Ovary (tissue), 9 donors: Measurements from ENCODE around the gene RAB15. TPM values are rescaled to one million over a fixed set of nuclear protein-coding genes. Genes with fewer than 3 reads are reported as not detected.

Experiments
- DNase-seq, 5 donors: peaks; one replicate each; pipeline ENCODE4 v3.0.0-alpha.2; 2019 to 2020
- H3K27ac ChIP-seq, 2 donors: fragments of 200-600 bp; one replicate each; pipeline versions ENCODE4 v1.5.1 to v1.8.0; 2019 to 2022
- H3K27me3 ChIP-seq: fragments of 200-600 bp; one replicate; pipeline ENCODE4 v1.8.0; 2022
- H3K36me3 ChIP-seq: fragments of 200-600 bp; sonication (generic); one replicate; pipeline ENCODE4 v1.5.1; 2019
- H3K4me1 ChIP-seq: one replicate; pipeline ENCODE4 v1.8.1; 2013; ENCODE audit warnings: mild to moderate bottlenecking, moderate library complexity; ENCODE audit not compliant: insufficient read depth
- H3K4me3 ChIP-seq: fragments of 200-600 bp; sonication (generic); one replicate; pipeline ENCODE4 v1.5.1; 2017
- H3K9me3 ChIP-seq, 2 donors: fragments of 200-600 bp in 1 of 2; sonication (generic) in 1 of 2; one replicate each; pipeline versions ENCODE4 v1.5.1 to v1.8.1; 2013 to 2019; ENCODE audit warnings: mild to moderate bottlenecking in 1 of 2, moderate library complexity in 1 of 2
- EP300 ChIP-seq: sonication (generic); formaldehyde crosslinking; IDR thresholded peaks from one replicate; pipeline ENCODE4 v1.6.1; 2017; ENCODE audit warnings: antibody characterized with exemption
- POLR2A ChIP-seq: fragments of 450-650 bp; IDR thresholded peaks from one replicate; pipeline ENCODE4 v1.6.1; 2017; ENCODE audit warnings: antibody characterized with exemption, mild to moderate bottlenecking, moderate library complexity
- WGBS, 3 donors: extraction: QIAGEN DNeasy Blood & Tissue Kit in 1 of 3; methylation state at CpG; one replicate each; pipeline versions ENCODE4 v1.1.5 to v1.1.7; 2013 to 2017; 5-methylcytosine and 5-hydroxymethylcytosine counted together
- intact Hi-C, 4 donors: fragments of 100-400 bp; cut with DNase I; formaldehyde crosslinking; loops; one replicate each; pipeline versions ENCODE4 v1.11.0 to v1.15.1; 2022 to 2023
- polyA plus RNA-seq, 2 donors: library from polyadenylated mRNA; stranded (reverse); fragments of 200-250 nt in 1 of 2; fragments of 350-450 nt in 1 of 2; fragmentation: Illumina TruSeq in 1 of 2; extraction: RNeasy Lipid Tissue Mini Kit (QIAGEN cat#74804) in 1 of 2; gene quantifications; one replicate each; pipeline ENCODE4 v1.2.3, GENCODE V29; 2013 to 2014
- total RNA-seq, 7 donors: library from RNA; depleted of rRNA in 2 of 7; stranded (reverse); fragments of >200 nt in 2 of 7; fragmentation: NEBNext Ultra II Directional in 3 of 7; extraction: Animal tissue kit (Norgen Biotek cat#: 25700) in 3 of 7; gene quantifications; one replicate each; pipeline versions ENCODE4 v1.1.0 to v1.2.4, GENCODE V29; 2016 to 2023
- TF ChIP-seq, protein P1 (sequence below), 3 donors: fragments of 450-650 bp in 2 of 3; fragments of 200-600 bp in 1 of 3; IDR thresholded peaks; one replicate each; pipeline versions ENCODE4 v1.5.1 to v1.8.0; 2016 to 2022; ENCODE audit warnings: antibody characterized with exemption in 3 of 3, mild to moderate bottlenecking in 1 of 3
- donor health status: DM: no; HTN: no; CAD: no; lungs with moderate emphysema.
- donor health status: DM: no; HTN: no; CAD: no.
- donor health status: Bipolar disorder and iron deficiency.
- donor health status: DM: yes; HTN: yes; CAD: no.
- donor health status: DM: no; HTN: no; CAD: no.
- donor health status: DM: yes; HTN: yes; CAD: no.

Gene RAB15
- total and polyA plus RNA-seq, 9 donors, result 0.83 to 5.7 (median 2.5) TPM

DNA sequence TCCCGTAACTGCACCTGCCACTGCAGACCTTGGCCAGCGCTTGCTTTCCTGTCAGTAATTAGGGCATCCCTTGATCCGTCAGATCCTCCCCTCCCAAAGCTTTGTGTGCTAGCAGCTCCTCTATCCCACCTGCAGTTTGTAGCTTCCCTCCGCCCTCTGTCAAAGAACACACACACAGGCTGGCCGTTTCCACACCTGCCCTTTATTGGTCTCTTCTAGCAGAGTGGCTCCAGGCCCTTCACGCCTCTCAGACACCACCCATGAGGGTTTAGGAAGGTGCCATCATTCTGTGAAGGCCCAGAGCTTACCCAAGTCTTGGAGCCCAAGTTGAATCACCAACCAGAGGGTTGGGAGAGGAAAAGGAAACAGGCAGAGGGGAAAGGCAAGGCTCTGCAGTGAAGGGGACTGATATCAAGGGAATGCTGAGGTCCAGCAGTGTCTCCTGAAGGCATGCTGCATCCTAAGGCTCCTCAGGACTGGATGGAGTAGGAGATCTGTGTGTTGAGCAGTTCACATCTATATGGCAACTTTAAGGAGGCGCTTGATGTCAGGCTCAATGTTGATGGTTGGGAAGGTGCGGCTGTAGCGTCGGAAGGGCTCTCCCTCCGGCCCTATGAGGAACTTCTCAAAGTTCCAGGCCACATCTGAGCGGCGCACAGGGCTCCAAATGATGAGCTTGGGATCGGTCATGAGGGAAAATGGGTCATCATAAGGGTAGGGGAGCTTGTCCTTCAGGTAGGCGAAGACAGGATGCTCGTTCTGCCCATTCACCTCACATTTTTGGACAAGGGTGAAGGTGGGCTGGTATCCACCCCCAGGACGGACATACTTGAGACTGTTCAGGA, 32.9 kb downstream of the RAB15 start:
- intact Hi-C loops, result loop anchor here in 1 of 4 donors (10.0 kb wide), 1 partner anchor 264 kb away; no protein-coding TSS in a partner anchor
- H3K4me3 ChIP-seq, result no peak overlapping the region
- H3K27me3 ChIP-seq, result no peaks in the 10 kb centered on the region
- H3K36me3 ChIP-seq, result no peaks in the 10 kb centered on the region
- H3K9me3 ChIP-seq, result no peaks in the 10 kb centered on the region
- H3K4me1 ChIP-seq, result peaks cover 14% of the 10 kb centered on the region
- DNase-seq, result no peak
- TF ChIP-seq, protein P1, sequence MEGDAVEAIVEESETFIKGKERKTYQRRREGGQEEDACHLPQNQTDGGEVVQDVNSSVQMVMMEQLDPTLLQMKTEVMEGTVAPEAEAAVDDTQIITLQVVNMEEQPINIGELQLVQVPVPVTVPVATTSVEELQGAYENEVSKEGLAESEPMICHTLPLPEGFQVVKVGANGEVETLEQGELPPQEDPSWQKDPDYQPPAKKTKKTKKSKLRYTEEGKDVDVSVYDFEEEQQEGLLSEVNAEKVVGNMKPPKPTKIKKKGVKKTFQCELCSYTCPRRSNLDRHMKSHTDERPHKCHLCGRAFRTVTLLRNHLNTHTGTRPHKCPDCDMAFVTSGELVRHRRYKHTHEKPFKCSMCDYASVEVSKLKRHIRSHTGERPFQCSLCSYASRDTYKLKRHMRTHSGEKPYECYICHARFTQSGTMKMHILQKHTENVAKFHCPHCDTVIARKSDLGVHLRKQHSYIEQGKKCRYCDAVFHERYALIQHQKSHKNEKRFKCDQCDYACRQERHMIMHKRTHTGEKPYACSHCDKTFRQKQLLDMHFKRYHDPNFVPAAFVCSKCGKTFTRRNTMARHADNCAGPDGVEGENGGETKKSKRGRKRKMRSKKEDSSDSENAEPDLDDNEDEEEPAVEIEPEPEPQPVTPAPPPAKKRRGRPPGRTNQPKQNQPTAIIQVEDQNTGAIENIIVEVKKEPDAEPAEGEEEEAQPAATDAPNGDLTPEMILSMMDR (IDR thresholded peaks at IDR 0.05), result no peak
- TF ChIP-seq EP300, result no peak
- TF ChIP-seq POLR2A, result no peak
- 87% methylated on average over 17 of the region's 17 CpGs for WGBS, 3 donors
- H3K27ac ChIP-seq, result no peak overlapping the region

DNA sequence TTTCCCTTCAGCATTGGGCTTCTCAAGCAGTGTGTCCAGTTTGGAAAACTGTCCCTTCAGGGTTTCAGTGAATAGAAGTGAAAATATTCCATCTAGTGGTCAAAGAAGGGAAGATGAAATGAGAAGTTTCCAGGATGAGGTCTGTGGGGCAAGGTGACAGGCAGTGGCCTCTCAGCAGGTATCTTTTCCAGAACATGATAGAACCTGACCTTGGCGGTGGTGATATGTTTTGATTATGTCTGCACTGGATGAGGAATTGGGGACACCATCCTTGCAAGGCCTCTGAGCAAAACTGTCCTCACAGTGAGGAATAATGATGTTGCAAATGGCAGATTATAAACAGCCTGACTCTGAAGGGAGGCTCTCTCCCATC, 34.3 kb downstream of the RAB15 start:
- Histone ChIP-seq H3K36me3 (no peaks in the 10 kb centered on the region), H3K4me1 (peaks cover 16% of the 10 kb centered on the region), H3K27me3 (no peaks in the 10 kb centered on the region), H3K4me3 (no peak overlapping the region), H3K9me3 (no peaks in the 10 kb centered on the region), H3K27ac (no peak overlapping the region)
- WGBS, 3 donors, result 78 to 96% (median 83%) methylated on average over 1 of the region's 1 CpG
- DNase-seq, result no peak
- TF ChIP-seq, protein P1 (IDR thresholded peaks at IDR 0.05), result no peak
- no peak for TF ChIP-seq POLR2A
- intact Hi-C loops, result loop anchor here in 1 of 4 donors (10.0 kb wide), 1 partner anchor 263 kb away; no protein-coding TSS in a partner anchor

DNA sequence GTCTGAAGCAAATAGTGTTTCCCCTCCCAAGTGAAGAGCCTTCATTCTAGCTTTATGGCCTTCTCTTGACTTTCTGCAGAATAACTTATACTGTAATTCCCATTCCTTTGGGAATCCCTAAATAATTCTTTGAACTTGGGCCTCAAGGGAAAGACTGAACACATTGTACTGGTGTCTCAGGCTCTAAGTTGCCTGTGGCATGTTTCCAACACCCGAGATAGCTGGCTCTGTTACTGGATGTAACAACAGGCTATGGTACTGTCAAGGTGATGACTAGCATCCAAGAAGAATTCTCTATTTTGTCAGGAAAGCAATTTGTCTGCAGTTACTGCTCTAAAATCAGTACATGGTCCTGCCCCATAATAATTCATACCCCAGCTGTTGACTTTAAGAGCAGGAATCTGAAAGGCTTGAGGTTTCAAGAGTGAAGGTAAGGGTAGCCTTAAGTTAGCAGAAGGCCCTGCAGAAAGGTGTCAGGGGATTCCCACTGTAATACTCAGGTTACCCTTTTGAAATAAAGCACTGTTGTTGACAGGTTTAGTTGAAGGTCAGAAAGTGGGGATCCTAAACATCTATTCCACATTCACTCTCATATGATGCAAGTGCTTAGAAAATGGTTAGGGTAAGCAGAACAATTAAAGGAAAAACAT, 34.8 kb downstream of the RAB15 start:
- TF ChIP-seq, protein P1 (IDR thresholded peaks at IDR 0.05), result no peak
- TF ChIP-seq EP300, result no peak
- intact Hi-C loops, result loop anchor here in 1 of 4 donors (10.0 kb wide), 1 partner anchor 262 kb away; no protein-coding TSS in a partner anchor
- H3K36me3 ChIP-seq, result no peaks in the 10 kb centered on the region
- H3K27me3 ChIP-seq, result no peaks in the 10 kb centered on the region
- 0 to 9% (median 4%) methylated on average over 1 of the region's 1 CpG for WGBS, 3 donors
- H3K27ac ChIP-seq, result no peak overlapping the region
- no peak overlapping the region for H3K4me3 ChIP-seq
- no peaks in the 10 kb centered on the region for H3K9me3 ChIP-seq
- DNase-seq, result peak in 2 of 5 donors; percentile 39 to 55
- H3K4me1 ChIP-seq, result peaks cover 16% of the 10 kb centered on the region

DNA sequence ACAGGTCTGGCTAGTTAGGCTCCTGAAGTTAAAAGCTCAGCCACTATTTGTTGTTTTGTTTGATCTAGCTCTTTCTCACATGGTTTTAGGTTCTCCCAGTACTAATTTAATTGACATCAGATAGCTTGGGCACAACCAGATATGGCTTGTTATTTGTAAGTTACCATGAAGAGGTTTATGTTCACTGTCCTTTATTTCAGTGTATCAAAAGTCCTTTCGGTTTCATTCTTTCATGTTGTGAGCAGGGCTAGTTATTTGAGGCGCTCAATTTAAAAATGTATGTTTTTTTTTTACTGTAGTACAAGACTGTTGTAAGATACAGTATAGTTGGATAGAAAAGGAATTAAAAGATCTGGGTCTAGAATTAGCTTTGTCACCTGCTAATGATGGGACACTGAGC, 36.6 kb downstream of the RAB15 start:
- no peaks in the 10 kb centered on the region for H3K36me3 ChIP-seq
- no peaks in the 10 kb centered on the region for H3K27me3 ChIP-seq
- peak overlapping the region in 1 of 2 donors; percentile 13 for H3K27ac ChIP-seq
- no peak overlapping the region for H3K4me3 ChIP-seq
- 10 to 54% (median 16%) methylated on average over 2 of the region's 2 CpGs for WGBS, 3 donors
- intact Hi-C loops, result loop anchor here in 1 of 4 donors (10.0 kb wide), 1 partner anchor 261 kb away; no protein-coding TSS in a partner anchor
- no peaks in the 10 kb centered on the region for H3K9me3 ChIP-seq
- TF ChIP-seq POLR2A, result no peak
- no peak for TF ChIP-seq EP300
- TF ChIP-seq, protein P1 (IDR thresholded peaks at IDR 0.05), result no peak
- DNase-seq, result no peak
- peaks cover 20% of the 10 kb centered on the region for H3K4me1 ChIP-seq
